OCI-LY1 (cell line): Measurements from ENCODE around the gene IFNA2.

ENCODE experiments used
- EZH2 ChIP-seq: fragments of 200-600 bp; sonication (generic), shearing (Covaris generic); IDR thresholded peaks from 2 replicates; pipeline ENCODE4 v1.8.0; 2017; ENCODE audit warnings: borderline replicate concordance, mixed run types, mild to moderate bottlenecking, antibody characterized with exemption, low read length, moderate library complexity, mixed read lengths
- TF ChIP-seq, protein P1 (sequence below): fragments of 200-600 bp; sonication (generic), shearing (Covaris generic); IDR thresholded peaks from 2 replicates; pipeline ENCODE4 v1.5.1; 2017; ENCODE audit warnings: mild to moderate bottlenecking, antibody characterized with exemption, low read length, moderate library complexity, mixed read lengths

GRCh38 chr9:21402386-21403251 is 17.4 kb upstream of the IFNA2 start:
- TF ChIP-seq, protein P1, sequence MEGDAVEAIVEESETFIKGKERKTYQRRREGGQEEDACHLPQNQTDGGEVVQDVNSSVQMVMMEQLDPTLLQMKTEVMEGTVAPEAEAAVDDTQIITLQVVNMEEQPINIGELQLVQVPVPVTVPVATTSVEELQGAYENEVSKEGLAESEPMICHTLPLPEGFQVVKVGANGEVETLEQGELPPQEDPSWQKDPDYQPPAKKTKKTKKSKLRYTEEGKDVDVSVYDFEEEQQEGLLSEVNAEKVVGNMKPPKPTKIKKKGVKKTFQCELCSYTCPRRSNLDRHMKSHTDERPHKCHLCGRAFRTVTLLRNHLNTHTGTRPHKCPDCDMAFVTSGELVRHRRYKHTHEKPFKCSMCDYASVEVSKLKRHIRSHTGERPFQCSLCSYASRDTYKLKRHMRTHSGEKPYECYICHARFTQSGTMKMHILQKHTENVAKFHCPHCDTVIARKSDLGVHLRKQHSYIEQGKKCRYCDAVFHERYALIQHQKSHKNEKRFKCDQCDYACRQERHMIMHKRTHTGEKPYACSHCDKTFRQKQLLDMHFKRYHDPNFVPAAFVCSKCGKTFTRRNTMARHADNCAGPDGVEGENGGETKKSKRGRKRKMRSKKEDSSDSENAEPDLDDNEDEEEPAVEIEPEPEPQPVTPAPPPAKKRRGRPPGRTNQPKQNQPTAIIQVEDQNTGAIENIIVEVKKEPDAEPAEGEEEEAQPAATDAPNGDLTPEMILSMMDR, result no peak
- no peak for TF ChIP-seq EZH2
